Endothelial cell of hepatic sinusoid (primary cell): ENCODE measurements around the gene FOXO3.

ENCODE experiments used
- in situ Hi-C: cut with HindIII; loops from 2 replicates; pipeline ENCODE4 v1.10.0; 2017; ENCODE audit warnings: low sequenced_read_pairs

The FOXO3 gene

DNA sequence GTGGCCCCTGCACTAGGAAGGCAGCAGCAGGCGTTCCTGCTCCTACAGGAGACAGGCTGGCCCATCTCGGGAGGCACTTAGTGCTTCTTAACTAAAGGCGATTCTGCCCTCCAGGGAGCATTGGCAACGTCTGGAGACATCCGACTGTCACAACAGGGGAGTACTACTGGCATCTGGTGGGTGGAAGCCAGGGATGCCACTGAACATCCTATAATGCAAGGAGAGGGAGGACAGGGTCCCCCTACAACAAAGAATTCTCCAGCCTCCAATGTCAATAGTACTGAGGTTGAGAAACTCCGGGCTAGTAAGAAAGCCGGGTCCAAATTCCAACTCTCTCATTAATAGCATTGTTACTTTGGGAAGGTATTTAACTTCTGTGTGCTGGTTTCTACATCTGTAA is 168.1 kb downstream of the FOXO3 start:
- in situ Hi-C loops, result no loop called here

- in situ Hi-C loops, result no loop called here
Observed at GRCh38 chr6:108730635-108731515, 170.2 kb downstream of the FOXO3 start.

DNA sequence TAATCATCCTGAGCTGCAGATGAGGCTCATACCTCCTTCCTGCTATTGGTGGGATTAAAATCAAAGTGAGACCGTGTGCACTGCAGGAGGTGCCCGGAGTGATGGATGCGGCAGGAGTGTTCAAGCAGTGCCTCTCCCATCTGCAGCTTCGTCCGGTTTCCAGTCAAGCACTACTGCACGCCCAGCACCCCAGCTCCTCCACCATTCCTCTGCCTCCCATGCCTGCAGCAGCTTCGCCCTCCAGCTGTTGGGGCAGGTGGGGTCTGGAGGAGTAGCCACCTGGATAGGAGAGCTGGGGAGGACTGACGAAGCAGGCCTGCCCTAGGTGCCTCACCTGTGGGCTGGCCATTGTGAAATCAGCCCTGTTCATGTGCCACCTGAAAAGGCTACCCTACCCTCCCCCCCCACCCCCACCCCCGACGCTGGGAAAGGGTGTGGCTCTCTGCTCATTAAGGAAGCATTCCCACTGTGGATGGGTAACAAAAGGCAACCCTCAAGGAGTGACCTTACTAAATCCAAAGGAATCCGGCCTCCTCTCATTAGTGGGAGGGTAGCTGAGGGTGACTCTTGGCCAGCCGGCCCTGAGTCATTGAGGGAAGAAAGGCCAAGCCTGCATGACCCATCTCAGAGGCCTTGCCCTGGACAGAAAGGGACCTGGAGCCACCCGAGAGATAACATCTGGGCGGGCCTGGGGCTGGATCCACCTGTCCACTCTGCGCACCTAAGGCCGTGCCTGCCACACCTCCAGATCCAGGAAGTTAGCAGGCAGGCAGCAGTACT is 171.6 kb downstream of the FOXO3 start:
- in situ Hi-C loops, result no loop called here

DNA sequence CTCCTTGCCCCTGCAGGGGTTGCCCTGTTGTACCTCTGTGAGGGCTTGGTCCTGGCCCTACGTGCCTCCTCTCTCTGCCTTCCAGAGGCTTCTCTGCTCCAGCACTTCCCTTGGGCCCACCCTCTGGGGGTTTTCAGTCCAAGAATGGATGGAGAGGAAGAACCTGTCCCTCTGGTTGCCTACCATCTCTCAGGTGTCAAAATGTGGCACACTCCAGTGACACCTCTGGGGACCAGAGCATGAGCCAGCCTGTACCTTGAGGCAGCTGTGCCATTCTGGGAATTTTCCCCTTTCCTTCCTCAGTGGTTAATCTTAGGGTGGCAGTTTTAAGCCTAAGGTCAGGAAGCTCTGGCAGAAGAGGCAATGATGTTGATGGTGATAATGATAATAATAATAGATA is 172.3 kb downstream of the FOXO3 start:
- in situ Hi-C loops, result no loop called here

- in situ Hi-C loops, result no loop called here
Observed at GRCh38 chr6:108733706-108734265, 173.1 kb downstream of the FOXO3 start.
